HEK293 (cell line): ENCODE data around the gene MPG.

Experiments used
- CTCF ChIA-PET: fragments of 350-600 bp; formaldehyde crosslinking; extraction: SDS; loops from one replicate; lab custom pipeline; 2021; ENCODE audit warnings: antibody characterized with exemption; lab: Yijun Ruan, JAX
- POLR2A ChIA-PET: fragments of 300-600 bp; formaldehyde crosslinking; extraction: SDS; loops from one replicate; lab custom pipeline; 2020; ENCODE audit warnings: antibody characterized with exemption, inconsistent platforms; lab: Yijun Ruan, JAX
- H3K27ac ChIP-seq: fragments of 200-500 bp; sonication (Bioruptor generic); 2 replicates; pipeline ENCODE4 v1.5.1; 2014; ENCODE audit warnings: low read depth, low read length, control low read depth, inconsistent platforms; ENCODE audit errors: extremely low read depth
- H3K36me3 ChIP-seq, 2 experiments: fragments of 200-500 bp in 1 of 2; sonication (Bioruptor generic) in 1 of 2; 1 replicate in 1 of 2; 2 replicates in 1 of 2; pipeline ENCODE4 v1.5.1; 2014 to 2017; ENCODE audit warnings: inconsistent platforms in 2 of 2, low read length in 2 of 2; ENCODE audit not compliant: control insufficient read depth in 2 of 2, insufficient read depth in 1 of 2
- H3K4me1 ChIP-seq: fragments of 200-500 bp; sonication (Bioruptor generic); 2 replicates; pipeline ENCODE4 v1.5.1; 2014; ENCODE audit warnings: mild to moderate bottlenecking, low read length, inconsistent platforms; ENCODE audit not compliant: control insufficient read depth, insufficient read depth
- H3K4me3 ChIP-seq: 2 replicates; pipeline ENCODE4 v1.5.1; 2011; ENCODE audit warnings: low read depth, mild to moderate bottlenecking, control low read depth, low read length, moderate library complexity
- H3K9me3 ChIP-seq: fragments of 200-500 bp; sonication (Bioruptor generic); 2 replicates; pipeline ENCODE4 v1.5.1; 2014; ENCODE audit warnings: low read depth, low read length, inconsistent platforms; ENCODE audit not compliant: control insufficient read depth, insufficient read depth
- EGR2 ChIP-seq: fragments of 450-650 bp; formaldehyde crosslinking; IDR thresholded peaks from 2 replicates; pipeline ENCODE4 v1.5.1; 2016; ENCODE audit warnings: low read depth, missing biosample characterization, missing genetic modification characterization
- GLIS1 ChIP-seq: fragments of 450-650 bp; formaldehyde crosslinking; IDR thresholded peaks from 2 replicates; pipeline ENCODE4 v1.5.1; 2016; ENCODE audit warnings: missing biosample characterization, missing genetic modification characterization
- IKZF3 ChIP-seq: fragments of 450-650 bp; IDR thresholded peaks from 2 replicates; pipeline ENCODE4 v1.5.0; 2018; ENCODE audit warnings: missing biosample characterization, mild to moderate bottlenecking, missing genetic modification characterization, moderate library complexity
- PRDM1 ChIP-seq: fragments of 450-650 bp; formaldehyde crosslinking; IDR thresholded peaks from 2 replicates; pipeline ENCODE4; 2016; ENCODE audit warnings: missing biosample characterization, missing genetic modification characterization
- SP2 ChIP-seq: fragments of 450-650 bp; formaldehyde crosslinking; IDR thresholded peaks from 2 replicates; pipeline ENCODE4 v1.5.1; 2016; ENCODE audit warnings: missing biosample characterization, missing genetic modification characterization
- SP7 ChIP-seq: fragments of 450-650 bp; formaldehyde crosslinking; IDR thresholded peaks from 2 replicates; pipeline ENCODE4 v1.5.1; 2016; ENCODE audit warnings: missing biosample characterization, missing genetic modification characterization
- ZFHX2 ChIP-seq: fragments of 450-650 bp; formaldehyde crosslinking; conservative IDR thresholded peaks from 2 replicates; pipeline ENCODE4 v1.5.1; 2016; ENCODE audit warnings: missing biosample characterization, missing genetic modification characterization
- ZFP3 ChIP-seq: fragments of 450-650 bp; formaldehyde crosslinking; IDR thresholded peaks from 2 replicates; pipeline ENCODE4 v1.5.1; 2016; ENCODE audit warnings: low read depth, missing biosample characterization, missing genetic modification characterization
- ZIC2 ChIP-seq: fragments of 450-650 bp; formaldehyde crosslinking; IDR thresholded peaks from 2 replicates; pipeline ENCODE4 v1.5.1; 2016; ENCODE audit warnings: missing biosample characterization, missing genetic modification characterization
- ZNF302 ChIP-seq: fragments of 450-650 bp; formaldehyde crosslinking; IDR thresholded peaks from 2 replicates; pipeline ENCODE4 v1.5.1; 2016; ENCODE audit warnings: missing biosample characterization, missing genetic modification characterization, low read depth
- ZNF335 ChIP-seq: fragments of 450-650 bp; formaldehyde crosslinking; conservative IDR thresholded peaks from 2 replicates; pipeline ENCODE4 v1.5.1; 2016; ENCODE audit warnings: missing biosample characterization, missing genetic modification characterization
- ZNF544 ChIP-seq: fragments of 450-650 bp; formaldehyde crosslinking; IDR thresholded peaks from 2 replicates; pipeline ENCODE4 v1.5.0; 2017; ENCODE audit warnings: missing biosample characterization, missing genetic modification characterization
- ZNF600 ChIP-seq: fragments of 450-650 bp; formaldehyde crosslinking; IDR thresholded peaks from 2 replicates; pipeline ENCODE4 v1.5.1; 2016; ENCODE audit warnings: missing biosample characterization, missing genetic modification characterization
- ZNF660 ChIP-seq: fragments of 450-650 bp; IDR thresholded peaks from 2 replicates; pipeline ENCODE4 v1.5.1; 2018; ENCODE audit warnings: missing biosample characterization, mild to moderate bottlenecking, missing genetic modification characterization
- TF ChIP-seq, protein P1 (sequence below): fragments of 450-650 bp; formaldehyde crosslinking; IDR thresholded peaks from 2 replicates; pipeline ENCODE4 v1.5.1; 2016; ENCODE audit warnings: missing biosample characterization, missing genetic modification characterization
- TF ChIP-seq, protein P2 (sequence below): fragments of 450-650 bp; formaldehyde crosslinking; IDR thresholded peaks from 2 replicates; pipeline ENCODE4; 2016; ENCODE audit warnings: missing biosample characterization, missing genetic modification characterization
- TF ChIP-seq, protein P3 (sequence below): fragments of 450-650 bp; formaldehyde crosslinking; IDR thresholded peaks from 2 replicates; pipeline ENCODE4 v1.5.1; 2017; ENCODE audit warnings: missing biosample characterization, missing genetic modification characterization
- TF ChIP-seq, protein P4 (sequence below): fragments of 450-650 bp; formaldehyde crosslinking; IDR thresholded peaks from 2 replicates; pipeline ENCODE4 v1.5.1; 2016; ENCODE audit warnings: missing biosample characterization, missing genetic modification characterization
- TF ChIP-seq, protein P5 (sequence below): fragments of 450-650 bp; formaldehyde crosslinking; IDR thresholded peaks from 2 replicates; pipeline ENCODE4 v1.5.1; 2016; ENCODE audit warnings: missing biosample characterization, missing genetic modification characterization

MPG gene

DNA sequence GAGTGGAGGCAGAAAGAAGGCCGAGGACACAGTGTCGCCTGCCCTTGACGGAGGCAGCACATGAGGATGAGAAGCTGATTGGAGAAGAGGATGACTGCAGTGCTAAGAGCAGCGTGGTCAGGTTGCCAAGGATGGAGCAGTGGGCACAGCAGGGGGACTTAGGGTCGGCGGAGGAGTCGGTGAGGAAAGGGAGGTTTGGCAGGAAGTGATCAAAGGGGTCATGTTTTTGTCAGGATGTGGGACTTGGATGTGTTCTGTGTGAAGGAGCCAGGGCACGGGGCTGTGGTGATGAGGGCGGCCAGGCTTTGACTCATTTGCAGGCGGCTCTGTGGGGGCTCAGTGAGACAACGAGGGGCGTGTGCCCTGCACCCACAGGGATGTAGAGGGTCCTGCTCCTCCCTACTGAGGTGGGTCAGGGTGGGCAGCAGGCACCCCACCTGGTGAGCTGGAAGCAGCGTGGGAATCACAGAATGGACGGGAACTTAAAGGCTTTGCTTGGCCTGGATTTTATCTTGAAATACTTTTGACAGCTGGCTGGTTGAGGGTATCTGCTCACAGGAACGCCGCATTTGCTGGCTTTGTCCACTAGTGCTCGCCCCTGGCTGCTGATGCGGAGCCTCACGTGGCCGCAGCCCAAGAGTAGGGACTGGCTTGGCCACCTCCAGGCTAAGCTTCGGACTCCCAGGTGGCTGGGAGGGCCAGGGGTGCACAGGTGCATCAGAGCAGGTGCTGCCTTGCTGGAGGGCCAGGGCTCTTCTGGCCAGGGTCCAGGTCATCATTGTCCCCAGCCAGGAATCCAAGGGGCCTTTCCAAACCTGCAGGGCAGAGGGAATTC, 6.0 kb downstream of the MPG start (continued):
- TF ChIP-seq, protein P1, sequence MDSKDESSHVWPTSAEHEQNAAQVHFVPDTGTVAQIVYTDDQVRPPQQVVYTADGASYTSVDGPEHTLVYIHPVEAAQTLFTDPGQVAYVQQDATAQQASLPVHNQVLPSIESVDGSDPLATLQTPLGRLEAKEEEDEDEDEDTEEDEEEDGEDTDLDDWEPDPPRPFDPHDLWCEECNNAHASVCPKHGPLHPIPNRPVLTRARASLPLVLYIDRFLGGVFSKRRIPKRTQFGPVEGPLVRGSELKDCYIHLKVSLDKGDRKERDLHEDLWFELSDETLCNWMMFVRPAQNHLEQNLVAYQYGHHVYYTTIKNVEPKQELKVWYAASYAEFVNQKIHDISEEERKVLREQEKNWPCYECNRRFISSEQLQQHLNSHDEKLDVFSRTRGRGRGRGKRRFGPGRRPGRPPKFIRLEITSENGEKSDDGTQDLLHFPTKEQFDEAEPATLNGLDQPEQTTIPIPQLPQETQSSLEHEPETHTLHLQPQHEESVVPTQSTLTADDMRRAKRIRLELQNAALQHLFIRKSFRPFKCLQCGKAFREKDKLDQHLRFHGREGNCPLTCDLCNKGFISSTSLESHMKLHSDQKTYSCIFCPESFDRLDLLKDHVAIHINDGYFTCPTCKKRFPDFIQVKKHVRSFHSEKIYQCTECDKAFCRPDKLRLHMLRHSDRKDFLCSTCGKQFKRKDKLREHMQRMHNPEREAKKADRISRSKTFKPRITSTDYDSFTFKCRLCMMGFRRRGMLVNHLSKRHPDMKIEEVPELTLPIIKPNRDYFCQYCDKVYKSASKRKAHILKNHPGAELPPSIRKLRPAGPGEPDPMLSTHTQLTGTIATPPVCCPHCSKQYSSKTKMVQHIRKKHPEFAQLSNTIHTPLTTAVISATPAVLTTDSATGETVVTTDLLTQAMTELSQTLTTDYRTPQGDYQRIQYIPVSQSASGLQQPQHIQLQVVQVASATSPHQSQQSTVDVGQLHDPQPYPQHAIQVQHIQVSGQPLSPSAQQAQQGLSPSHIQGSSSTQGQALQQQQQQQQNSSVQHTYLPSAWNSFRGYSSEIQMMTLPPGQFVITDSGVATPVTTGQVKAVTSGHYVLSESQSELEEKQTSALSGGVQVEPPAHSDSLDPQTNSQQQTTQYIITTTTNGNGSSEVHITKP (tag by site-specific recombination), result no peak
- TF ChIP-seq ZFHX2 (tag by site-specific recombination) (peak; percentile 46), ZNF302 (tag by site-specific recombination) (no peak), ZNF544 (tag by site-specific recombination) (no peak), ZIC2 (tag by site-specific recombination) (peak; percentile 21; the same call in 1 of the 2 replicates), EGR2 (peak; percentile 65; the same call in 1 of the 2 replicates), PRDM1 (tag by site-specific recombination) (no peak), ZNF335 (tag by site-specific recombination) (no peak), IKZF3 (tag by site-specific recombination) (no peak), ZFP3 (tag by site-specific recombination) (no peak), ZNF660 (no peak)

DNA sequence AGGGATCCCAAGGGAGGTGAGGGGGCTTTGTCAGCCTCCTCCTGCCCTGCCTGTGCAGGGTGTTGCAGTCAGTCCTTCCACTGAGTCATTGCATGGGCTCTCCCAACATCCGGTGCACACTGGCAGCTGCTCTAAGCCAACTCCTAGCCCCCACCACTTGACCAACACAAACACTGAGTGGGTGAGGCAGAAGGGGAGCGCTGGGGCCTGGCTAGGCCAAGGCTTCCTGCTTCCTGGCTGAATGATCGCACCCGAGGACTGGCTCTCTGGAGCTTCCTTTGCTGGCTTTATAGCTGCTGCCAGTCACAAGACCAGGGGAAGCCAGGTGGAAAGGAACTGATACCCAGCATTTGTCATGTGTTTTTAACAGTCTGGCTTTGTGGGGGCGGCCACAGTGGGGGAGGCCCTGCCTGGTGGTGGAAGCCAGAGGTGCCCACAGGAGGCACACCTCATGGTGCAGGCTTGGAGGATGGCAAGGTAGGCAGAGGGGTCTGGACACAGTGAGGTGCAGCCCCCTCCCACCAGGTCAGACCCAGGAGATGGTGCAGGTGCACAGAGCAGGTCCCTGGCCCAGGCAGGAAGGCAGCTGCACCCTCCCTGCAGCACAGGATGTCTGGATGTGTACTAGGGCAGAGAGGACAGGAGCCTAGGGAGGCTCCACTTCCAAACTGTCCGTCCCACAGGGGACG, 6.8 kb downstream of the MPG start:
- Histone ChIP-seq H3K4me3 (no peak overlapping the region), H3K4me1 (no peaks in the 10 kb centered on the region), H3K9me3 (no peaks in the 10 kb centered on the region), H3K27ac (no peak overlapping the region), H3K36me3 (peaks cover 0 to 77% of the 10 kb centered on the region in 2 experiments; a peak in 2 of 3 replicates)
- ChIA-PET POLR2A (interaction anchor here (1.0 kb wide), 1 partner anchor 12 kb away, joined by 3 read pairs; no protein-coding TSS in a partner anchor), CTCF (interaction anchor here (2.6 to 3.3 kb wide), 2 partner anchors 11 to 19 kb away, joined by 17 to 25 read pairs; no protein-coding TSS in a partner anchor)
- TF ChIP-seq, protein P2, sequence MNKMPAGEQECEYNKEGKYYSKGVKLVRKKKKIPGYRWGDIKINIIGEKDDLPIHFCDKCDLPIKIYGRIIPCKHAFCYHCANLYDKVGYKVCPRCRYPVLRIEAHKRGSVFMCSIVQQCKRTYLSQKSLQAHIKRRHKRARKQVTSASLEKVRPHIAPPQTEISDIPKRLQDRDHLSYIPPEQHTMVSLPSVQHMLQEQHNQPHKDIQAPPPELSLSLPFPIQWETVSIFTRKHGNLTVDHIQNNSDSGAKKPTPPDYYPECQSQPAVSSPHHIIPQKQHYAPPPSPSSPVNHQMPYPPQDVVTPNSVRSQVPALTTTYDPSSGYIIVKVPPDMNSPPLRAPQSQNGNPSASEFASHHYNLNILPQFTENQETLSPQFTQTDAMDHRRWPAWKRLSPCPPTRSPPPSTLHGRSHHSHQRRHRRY (tag by site-specific recombination), result no peak
- peak; percentile 20; the same call in 1 of the 2 replicates for TF ChIP-seq SP2 (tag by site-specific recombination)
- peak; percentile 78 for TF ChIP-seq GLIS1 (tag by site-specific recombination)
- TF ChIP-seq, protein P1 (tag by site-specific recombination), result peak; percentile 80
- TF ChIP-seq, protein P3, sequence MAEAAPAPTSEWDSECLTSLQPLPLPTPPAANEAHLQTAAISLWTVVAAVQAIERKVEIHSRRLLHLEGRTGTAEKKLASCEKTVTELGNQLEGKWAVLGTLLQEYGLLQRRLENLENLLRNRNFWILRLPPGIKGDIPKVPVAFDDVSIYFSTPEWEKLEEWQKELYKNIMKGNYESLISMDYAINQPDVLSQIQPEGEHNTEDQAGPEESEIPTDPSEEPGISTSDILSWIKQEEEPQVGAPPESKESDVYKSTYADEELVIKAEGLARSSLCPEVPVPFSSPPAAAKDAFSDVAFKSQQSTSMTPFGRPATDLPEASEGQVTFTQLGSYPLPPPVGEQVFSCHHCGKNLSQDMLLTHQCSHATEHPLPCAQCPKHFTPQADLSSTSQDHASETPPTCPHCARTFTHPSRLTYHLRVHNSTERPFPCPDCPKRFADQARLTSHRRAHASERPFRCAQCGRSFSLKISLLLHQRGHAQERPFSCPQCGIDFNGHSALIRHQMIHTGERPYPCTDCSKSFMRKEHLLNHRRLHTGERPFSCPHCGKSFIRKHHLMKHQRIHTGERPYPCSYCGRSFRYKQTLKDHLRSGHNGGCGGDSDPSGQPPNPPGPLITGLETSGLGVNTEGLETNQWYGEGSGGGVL (tag by site-specific recombination), result 0 out of 2 replicates have a peak, but pooled peaks have one; percentile 13
- peak; percentile 79 for TF ChIP-seq EGR2
- peak; percentile 43; the same call in 1 of the 2 replicates for TF ChIP-seq SP7 (tag by site-specific recombination)
- TF ChIP-seq ZFHX2 (tag by site-specific recombination), result peak; percentile 86
- TF ChIP-seq, protein P4, sequence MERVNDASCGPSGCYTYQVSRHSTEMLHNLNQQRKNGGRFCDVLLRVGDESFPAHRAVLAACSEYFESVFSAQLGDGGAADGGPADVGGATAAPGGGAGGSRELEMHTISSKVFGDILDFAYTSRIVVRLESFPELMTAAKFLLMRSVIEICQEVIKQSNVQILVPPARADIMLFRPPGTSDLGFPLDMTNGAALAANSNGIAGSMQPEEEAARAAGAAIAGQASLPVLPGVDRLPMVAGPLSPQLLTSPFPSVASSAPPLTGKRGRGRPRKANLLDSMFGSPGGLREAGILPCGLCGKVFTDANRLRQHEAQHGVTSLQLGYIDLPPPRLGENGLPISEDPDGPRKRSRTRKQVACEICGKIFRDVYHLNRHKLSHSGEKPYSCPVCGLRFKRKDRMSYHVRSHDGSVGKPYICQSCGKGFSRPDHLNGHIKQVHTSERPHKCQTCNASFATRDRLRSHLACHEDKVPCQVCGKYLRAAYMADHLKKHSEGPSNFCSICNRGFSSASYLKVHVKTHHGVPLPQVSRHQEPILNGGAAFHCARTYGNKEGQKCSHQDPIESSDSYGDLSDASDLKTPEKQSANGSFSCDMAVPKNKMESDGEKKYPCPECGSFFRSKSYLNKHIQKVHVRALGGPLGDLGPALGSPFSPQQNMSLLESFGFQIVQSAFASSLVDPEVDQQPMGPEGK (tag by site-specific recombination), result peak; percentile 56; the same call in 1 of the 2 replicates
- 0 out of 2 replicates have a peak, but pooled peaks have one; percentile 4 for TF ChIP-seq ZNF600 (tag by site-specific recombination)
- TF ChIP-seq, protein P5, sequence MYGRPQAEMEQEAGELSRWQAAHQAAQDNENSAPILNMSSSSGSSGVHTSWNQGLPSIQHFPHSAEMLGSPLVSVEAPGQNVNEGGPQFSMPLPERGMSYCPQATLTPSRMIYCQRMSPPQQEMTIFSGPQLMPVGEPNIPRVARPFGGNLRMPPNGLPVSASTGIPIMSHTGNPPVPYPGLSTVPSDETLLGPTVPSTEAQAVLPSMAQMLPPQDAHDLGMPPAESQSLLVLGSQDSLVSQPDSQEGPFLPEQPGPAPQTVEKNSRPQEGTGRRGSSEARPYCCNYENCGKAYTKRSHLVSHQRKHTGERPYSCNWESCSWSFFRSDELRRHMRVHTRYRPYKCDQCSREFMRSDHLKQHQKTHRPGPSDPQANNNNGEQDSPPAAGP (tag by site-specific recombination), result peak; percentile 88
